Kidney epithelial cell (primary cell): ENCODE data around the gene ZFP64. TPM values are rescaled to one million over a fixed set of nuclear protein-coding genes. Genes with fewer than 3 reads are reported as not detected.
A peak's percentile ranks its signal among the peaks of the same experiment; 100 is the strongest.
"Not testable (repeated sequence)": the region's sequence is repeated elsewhere in the genome, so short reads cannot be mapped to it uniquely, and the experiment has no call there.

ENCODE experiments used
- DNase-seq: peaks from one replicate; pipeline ENCODE4 v3.0.0-alpha.2; 2010; ENCODE audit warnings: low read depth
- H3K27me3 ChIP-seq: 2 replicates; pipeline ENCODE4 v1.6.0; 2011; ENCODE audit warnings: low read length; ENCODE audit not compliant: control insufficient read depth, insufficient read depth
- H3K36me3 ChIP-seq: 2 replicates; pipeline ENCODE4 v1.5.1; 2011; ENCODE audit warnings: low read length; ENCODE audit not compliant: control insufficient read depth, insufficient read depth
- H3K4me3 ChIP-seq: 2 replicates; pipeline ENCODE4 v1.5.1; 2011; ENCODE audit warnings: low read depth, mild to moderate bottlenecking, control low read depth, low read length
- total RNA-seq: library from RNA; depleted of rRNA; stranded (reverse); fragments of >200 nt; gene quantifications from 2 replicates; pipeline ENCODE4 v1.2.3, GENCODE V29; 2015
- TF ChIP-seq, protein P1 (sequence below): IDR thresholded peaks from 2 replicates; pipeline ENCODE4 v1.5.1; 2011; ENCODE audit warnings: mild to moderate bottlenecking, moderate library complexity, low read length, control low read depth, inconsistent platforms; ENCODE audit not compliant: insufficient read depth, poor library complexity, severe bottlenecking

ZFP64 gene
- total RNA-seq, 1 donor from 2014 or later: 49.6 TPM

DNA sequence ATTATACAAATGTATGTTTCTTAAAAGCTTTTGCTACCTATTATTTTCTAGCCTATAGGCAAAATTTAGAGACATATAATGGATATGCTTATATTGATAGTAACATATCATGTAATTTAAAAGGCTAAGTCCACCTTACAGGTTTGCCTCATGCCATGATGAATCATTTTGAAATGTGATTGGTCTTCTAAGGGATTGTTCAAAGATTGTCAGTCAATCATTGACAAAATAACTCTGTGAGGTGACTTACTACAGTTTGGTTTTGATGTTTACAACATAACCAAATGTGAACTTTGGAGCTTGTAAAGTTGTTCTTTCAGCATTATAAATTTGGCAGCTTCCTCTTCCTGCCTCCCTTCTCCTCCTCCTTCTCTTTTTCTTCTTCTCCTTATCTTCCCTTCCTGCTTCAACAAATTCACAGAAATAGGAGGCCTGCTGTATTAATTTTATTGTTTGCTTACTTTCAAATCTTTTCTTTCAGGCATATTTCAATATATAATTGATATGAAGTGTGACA is 39.7 kb upstream of the ZFP64 start:
- no peaks in the 10 kb centered on the region for H3K36me3 ChIP-seq
- H3K4me3 ChIP-seq: no peak overlapping the region
- H3K27me3 ChIP-seq: no peaks in the 10 kb centered on the region
- TF ChIP-seq, protein P1, sequence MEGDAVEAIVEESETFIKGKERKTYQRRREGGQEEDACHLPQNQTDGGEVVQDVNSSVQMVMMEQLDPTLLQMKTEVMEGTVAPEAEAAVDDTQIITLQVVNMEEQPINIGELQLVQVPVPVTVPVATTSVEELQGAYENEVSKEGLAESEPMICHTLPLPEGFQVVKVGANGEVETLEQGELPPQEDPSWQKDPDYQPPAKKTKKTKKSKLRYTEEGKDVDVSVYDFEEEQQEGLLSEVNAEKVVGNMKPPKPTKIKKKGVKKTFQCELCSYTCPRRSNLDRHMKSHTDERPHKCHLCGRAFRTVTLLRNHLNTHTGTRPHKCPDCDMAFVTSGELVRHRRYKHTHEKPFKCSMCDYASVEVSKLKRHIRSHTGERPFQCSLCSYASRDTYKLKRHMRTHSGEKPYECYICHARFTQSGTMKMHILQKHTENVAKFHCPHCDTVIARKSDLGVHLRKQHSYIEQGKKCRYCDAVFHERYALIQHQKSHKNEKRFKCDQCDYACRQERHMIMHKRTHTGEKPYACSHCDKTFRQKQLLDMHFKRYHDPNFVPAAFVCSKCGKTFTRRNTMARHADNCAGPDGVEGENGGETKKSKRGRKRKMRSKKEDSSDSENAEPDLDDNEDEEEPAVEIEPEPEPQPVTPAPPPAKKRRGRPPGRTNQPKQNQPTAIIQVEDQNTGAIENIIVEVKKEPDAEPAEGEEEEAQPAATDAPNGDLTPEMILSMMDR: no peak
- peak; percentile 23 for DNase-seq

- TF ChIP-seq, protein P1: no peak
- H3K36me3 ChIP-seq: no peaks in the 10 kb centered on the region
- H3K27me3 ChIP-seq: no peaks in the 10 kb centered on the region
- DNase-seq: peak; percentile 2
- no peak overlapping the region for H3K4me3 ChIP-seq
These were observed 38.8 kb upstream of the ZFP64 start for GRCh38 chr20:52230409-52230808.

DNA sequence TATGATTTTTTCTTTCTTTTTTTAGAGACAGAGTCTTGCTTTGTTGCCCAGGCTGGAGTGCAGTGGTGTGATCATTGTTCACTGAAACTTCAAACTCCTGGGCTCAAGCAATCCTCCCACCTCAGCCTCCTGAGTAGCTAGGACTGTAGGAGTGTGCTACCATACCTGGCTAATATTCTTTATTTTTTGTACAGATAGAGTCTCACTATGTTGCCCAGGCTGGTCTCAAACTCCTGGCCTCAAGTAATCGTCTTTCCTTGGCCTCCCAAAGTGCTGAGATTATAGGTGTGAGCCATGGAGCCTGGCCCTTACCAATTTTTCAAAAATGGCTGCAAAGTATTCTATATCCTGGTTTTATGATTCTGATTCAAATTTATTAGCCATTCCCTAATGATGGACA is 37.8 kb upstream of the ZFP64 start:
- not testable (repeated sequence) for H3K27me3 ChIP-seq, H3K36me3 ChIP-seq, H3K4me3 ChIP-seq, DNase-seq

- H3K27me3 ChIP-seq: no peaks in the 10 kb centered on the region
- H3K4me3 ChIP-seq: no peak overlapping the region
- no peak for DNase-seq
- TF ChIP-seq, protein P1: no peak
- no peaks in the 10 kb centered on the region for H3K36me3 ChIP-seq
These were observed 34.8 kb upstream of the ZFP64 start for GRCh38 chr20:52226370-52226769.

DNA sequence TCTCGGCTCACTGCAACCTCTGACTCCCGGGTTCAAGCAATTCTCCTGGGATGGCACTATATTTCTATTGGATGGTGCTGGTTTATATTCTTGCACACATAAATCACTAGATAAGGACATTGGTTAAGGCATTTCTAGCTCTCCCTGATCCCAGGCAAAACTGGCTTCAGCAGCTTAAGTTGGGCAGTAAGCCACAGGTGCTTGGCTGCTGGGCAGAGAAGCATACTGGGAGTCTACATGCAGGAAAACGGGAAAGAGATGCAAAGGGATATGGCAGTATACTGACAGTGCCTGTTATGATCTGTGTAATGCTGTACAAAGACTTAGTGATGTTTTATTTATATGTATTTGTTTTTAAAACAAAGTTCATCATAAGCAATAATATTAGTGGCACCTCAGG is 33.3 kb upstream of the ZFP64 start:
- TF ChIP-seq, protein P1: no peak
- Histone ChIP-seq H3K27me3 (no peaks in the 10 kb centered on the region), H3K4me3 (no peak overlapping the region), H3K36me3 (no peaks in the 10 kb centered on the region)
- DNase-seq: no peak

DNA sequence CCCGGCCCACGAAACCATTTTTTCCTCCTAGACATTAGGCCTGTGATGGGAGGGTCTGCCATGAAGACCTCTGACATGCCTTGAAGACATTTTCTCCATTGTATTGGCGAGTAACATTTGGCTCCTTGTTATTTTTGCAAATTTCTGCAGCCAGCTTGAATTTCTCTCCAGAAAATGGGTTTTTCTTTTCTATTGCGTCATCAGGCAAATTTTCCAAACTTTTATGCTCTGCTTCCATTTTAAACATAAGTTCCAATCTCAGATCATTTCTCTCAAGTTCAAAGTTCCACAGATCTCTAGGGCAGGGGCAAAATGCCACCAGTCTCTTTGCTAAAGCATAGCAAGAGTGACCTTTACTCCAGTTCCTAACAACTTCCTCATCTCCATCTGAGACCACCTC is 29.8 kb upstream of the ZFP64 start:
- DNase-seq, H3K27me3 ChIP-seq, H3K36me3 ChIP-seq, H3K4me3 ChIP-seq: not testable (repeated sequence)

DNA sequence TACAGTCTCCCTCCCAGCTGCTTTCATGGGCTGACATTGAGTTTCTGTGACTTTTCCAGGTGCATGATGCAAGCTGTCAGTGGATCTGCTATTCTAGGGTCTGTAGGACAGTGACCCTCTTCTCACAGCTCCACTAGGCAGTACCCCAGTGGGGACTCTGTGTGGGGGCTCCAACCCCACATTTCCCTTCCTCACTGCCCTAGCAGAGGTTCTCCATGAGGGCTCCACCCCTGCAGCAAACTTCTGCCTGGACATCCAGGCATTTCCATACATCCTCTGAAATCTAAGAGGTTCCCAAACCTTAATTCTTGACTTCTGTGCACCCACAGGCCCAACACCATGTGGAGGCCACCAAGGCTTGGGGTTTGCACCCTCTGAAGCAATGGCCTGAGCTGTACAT is 29.3 kb upstream of the ZFP64 start:
- not testable (repeated sequence) for H3K36me3 ChIP-seq, H3K4me3 ChIP-seq, H3K27me3 ChIP-seq, DNase-seq
